OCI-M1 (cell line): ENCODE measurements around the gene VMP1.
A peak's percentile ranks its signal among the peaks of the same experiment; 100 is the strongest.
"Not testable (repeated sequence)": the region's sequence is repeated elsewhere in the genome, so short reads cannot be mapped to it uniquely, and the experiment has no call there.

Experiments used
- DNase-seq: peaks from one replicate; lab custom pipeline; 2025; lab: John Stamatoyannopoulos, UW

VMP1 gene

GRCh38 chr17:59863616-59864015, 156.2 kb downstream of the VMP1 start:
- DNase-seq: no peak

- no peak for DNase-seq
Observed at GRCh38 chr17:59869941-59870218, 162.4 kb downstream of the VMP1 start.

GRCh38 chr17:59870482-59870881, 163.0 kb downstream of the VMP1 start:
- no peak for DNase-seq

- no peak for DNase-seq
Observed at GRCh38 chr17:59872351-59872750, 164.9 kb downstream of the VMP1 start.

GRCh38 chr17:59873414-59873813, 166.0 kb downstream of the VMP1 start:
- DNase-seq: not testable (repeated sequence)

GRCh38 chr17:59874376-59874775, 166.9 kb downstream of the VMP1 start:
- no peak for DNase-seq

- no peak for DNase-seq
Observed at GRCh38 chr17:59876107-59876506, 168.7 kb downstream of the VMP1 start.

GRCh38 chr17:59877965-59878364, 170.5 kb downstream of the VMP1 start:
- no peak for DNase-seq

GRCh38 chr17:59878624-59879023, 171.2 kb downstream of the VMP1 start:
- DNase-seq: no peak

- no peak for DNase-seq
Observed at GRCh38 chr17:59884861-59885260, 177.4 kb downstream of the VMP1 start.

- no peak for DNase-seq
Observed at GRCh38 chr17:59888145-59888750, 180.8 kb downstream of the VMP1 start.

GRCh38 chr17:59890720-59891119, 183.3 kb downstream of the VMP1 start:
- DNase-seq: peak; percentile 4
